A549 (cell line): ENCODE data around the gene KRTAP10-9. TPM values are rescaled to one million over a fixed set of nuclear protein-coding genes. Genes with fewer than 3 reads are reported as not detected.

ENCODE experiments used
- ATAC-seq, 2 experiments: fragments of 200-7000 bp in 1 of 2; fragments of >200 bp in 1 of 2; cut with Nextera tagmentation in 1 of 2; cut with Tn5 transposase in 1 of 2; 3 replicates each; pipeline versions ENCODE4 v1.8.0 to v1.9.1; 2018 to 2020; ENCODE audit warnings: mild to moderate bottlenecking in 1 of 2, moderate library complexity in 1 of 2
- CTCF ChIA-PET: fragments of 300-600 bp; sonication (Branson Sonifier 250); formaldehyde crosslinking; extraction: SDS; loops from one replicate; lab custom pipeline; 2021; ENCODE audit warnings: antibody characterized with exemption, inconsistent platforms; lab: Yijun Ruan, JAX
- POLR2A ChIA-PET: fragments of 350-600 bp; formaldehyde crosslinking; extraction: SDS; loops from one replicate; lab custom pipeline; 2021; ENCODE audit warnings: antibody characterized with exemption, inconsistent platforms; lab: Yijun Ruan, JAX
- DNase-seq, 2 experiments: peaks; one replicate each; pipeline versions ENCODE4 v3.0.0 to v3.0.0-alpha.2; 2011 to 2016; ENCODE audit warnings: low read depth in 1 of 2, low spot score in 1 of 2
- FAIRE-seq: peaks from 2 replicates; lab custom pipeline; 2011; peaks lifted over from hg19 to GRCh38; lab: Jason Lieb, UNC
- H3K27ac ChIP-seq, 2 experiments: fragments of >200 bp; sonication (Bioruptor Twin); formaldehyde crosslinking; 3 replicates each; pipeline ENCODE4 v1.5.1; 2016 to 2017
- H3K4me1 ChIP-seq: fragments of >200 bp; sonication (Bioruptor Twin); formaldehyde crosslinking; 3 replicates; pipeline ENCODE4 v1.6.1; 2016
- H3K4me2 ChIP-seq: fragments of >200 bp; sonication (Bioruptor Twin); formaldehyde crosslinking; 3 replicates; pipeline ENCODE4 v1.6.1; 2016
- H3K4me3 ChIP-seq: fragments of >200 bp; sonication (Bioruptor Twin); formaldehyde crosslinking; 3 replicates; pipeline ENCODE4 v1.5.1; 2016
- H3K9me3 ChIP-seq: fragments of >200 bp; sonication (Bioruptor Twin); formaldehyde crosslinking; 3 replicates; pipeline ENCODE4 v1.6.1; 2016
- BCL3 ChIP-seq: fragments of >200 bp; sonication (Bioruptor Twin); formaldehyde crosslinking; IDR thresholded peaks from 3 replicates; pipeline ENCODE4 v1.6.1; 2016
- CBX2 ChIP-seq: fragments of 200-600 bp; sonication (generic); IDR thresholded peaks from 2 replicates; pipeline ENCODE4 v1.6.1; 2016; ENCODE audit warnings: low read depth, mild to moderate bottlenecking, borderline replicate concordance
- CBX8 ChIP-seq: fragments of 200-600 bp; sonication (generic); IDR thresholded peaks from 2 replicates; pipeline ENCODE4 v1.6.1; 2016
- CEBPB ChIP-seq, 2 experiments: fragments of >200 bp in 1 of 2; sonication (Bioruptor Twin) in 1 of 2; formaldehyde crosslinking in 1 of 2; IDR thresholded peaks; 2 replicates each; pipeline ENCODE4 v1.6.1; 2012 to 2016
- CHD2 ChIP-seq: fragments of 150-350 bp; IDR thresholded peaks from 2 replicates; pipeline ENCODE4 v1.6.1; 2014; ENCODE audit warnings: low read length; ENCODE audit not compliant: partially characterized antibody
- CHD4 ChIP-seq: fragments of 200-600 bp; sonication (generic); IDR thresholded peaks from 2 replicates; pipeline ENCODE4 v1.6.1; 2016; ENCODE audit warnings: antibody characterized with exemption, mild to moderate bottlenecking, borderline replicate concordance
- EHF ChIP-seq: fragments of 250-450 bp; sonication (Bioruptor Pico); IDR thresholded peaks from 2 replicates; pipeline ENCODE4 v1.5.0; 2020; ENCODE audit warnings: mild to moderate bottlenecking
- ELK1 ChIP-seq: fragments of 150-350 bp; IDR thresholded peaks from 2 replicates; pipeline ENCODE4 v1.6.1; 2014; ENCODE audit warnings: low read depth, mild to moderate bottlenecking, low read length
- EP300 ChIP-seq, 2 experiments: fragments of >200 bp; sonication (Bioruptor Twin); formaldehyde crosslinking; IDR thresholded peaks; 2 replicates in 1 of 2; 3 replicates in 1 of 2; pipeline ENCODE4 v1.6.1; 2016 to 2017
- FOSB ChIP-seq: fragments of 250-450 bp; sonication (Bioruptor Pico); IDR thresholded peaks from 2 replicates; pipeline ENCODE4 v1.5.0; 2020; ENCODE audit warnings: mild to moderate bottlenecking, moderate library complexity
- FOSL2 ChIP-seq, 2 experiments: fragments of 450-650 bp in 1 of 2; fragments of >200 bp in 1 of 2; sonication (Bioruptor Twin) in 1 of 2; formaldehyde crosslinking; IDR thresholded peaks; 2 replicates each; pipeline versions ENCODE4 v1.5.0 to v1.6.1; 2016 to 2020; ENCODE audit warnings: mild to moderate bottlenecking in 1 of 2, moderate library complexity in 1 of 2
- FOXS1 ChIP-seq: fragments of 250-450 bp; sonication (Bioruptor Pico); IDR thresholded peaks from 2 replicates; pipeline ENCODE4 v1.5.0; 2020; ENCODE audit warnings: mild to moderate bottlenecking, moderate library complexity
- HEYL ChIP-seq: fragments of 250-450 bp; sonication (Bioruptor Pico); IDR thresholded peaks from 2 replicates; pipeline ENCODE4 v1.8.0; 2021; ENCODE audit warnings: mild to moderate bottlenecking, moderate library complexity
- HOXB13 ChIP-seq: fragments of 250-450 bp; sonication (Bioruptor Pico); IDR thresholded peaks from 2 replicates; pipeline ENCODE4 v1.5.0; 2020; ENCODE audit warnings: low read depth, mild to moderate bottlenecking, moderate library complexity
- MAFK ChIP-seq: fragments of 450-650 bp; IDR thresholded peaks from 2 replicates; pipeline ENCODE4 v1.6.1; 2014; ENCODE audit not compliant: partially characterized antibody
- MAZ ChIP-seq: fragments of 150-350 bp; IDR thresholded peaks from 2 replicates; pipeline ENCODE4 v1.6.1; 2014; ENCODE audit warnings: antibody characterized with exemption, low read depth, low read length, borderline replicate concordance
- PBX3 ChIP-seq: IDR thresholded peaks from 2 replicates; pipeline ENCODE4 v1.6.1; 2012
- RARB ChIP-seq: fragments of 250-450 bp; sonication (Bioruptor Pico); IDR thresholded peaks from 2 replicates; pipeline ENCODE4 v1.8.0; 2021; ENCODE audit warnings: mild to moderate bottlenecking, moderate library complexity
- ZC3H11A ChIP-seq: fragments of 450-650 bp; IDR thresholded peaks from 2 replicates; pipeline ENCODE4 v1.6.1; 2014; ENCODE audit warnings: antibody characterized with exemption, mild to moderate bottlenecking
- ZFP36 ChIP-seq: fragments of 450-650 bp; IDR thresholded peaks from 2 replicates; pipeline ENCODE4 v1.6.1; 2014; ENCODE audit warnings: borderline replicate concordance; ENCODE audit not compliant: partially characterized antibody
- ZNF302 ChIP-seq: fragments of 250-450 bp; sonication (Bioruptor Pico); IDR thresholded peaks from 2 replicates; pipeline ENCODE4 v1.9.0; 2021; ENCODE audit warnings: inconsistent platforms, mild to moderate bottlenecking, moderate library complexity
- ZSCAN20 ChIP-seq: fragments of 250-450 bp; sonication (Bioruptor Pico); IDR thresholded peaks from 2 replicates; pipeline ENCODE4 v1.8.0; 2022; ENCODE audit warnings: mild to moderate bottlenecking, moderate library complexity
- WGBS: methylation state at CpG from one replicate; pipeline ENCODE4 v1.1.6; 2017; ENCODE audit errors: missing lambda C conversion rate; 5-methylcytosine and 5-hydroxymethylcytosine counted together
- polyA plus RNA-seq, 4 experiments: library from polyadenylated mRNA; depleted of rRNA in 3 of 4; stranded (reverse); fragments of >200 nt; fragmentation: RNase III in 1 of 4; extraction: RNeasy Plus Mini Kit Qiagen cat#74134 plus additional on column Dnase treatment in 1 of 4; gene quantifications; 2 replicates in 3 of 4; 3 replicates in 1 of 4; pipeline ENCODE4 v1.2.3, GENCODE V29; 2011 to 2017
- TF ChIP-seq, protein P1 (sequence below): IDR thresholded peaks from 2 replicates; pipeline ENCODE4 v1.6.1; 2012
- TF ChIP-seq, protein P2 (sequence below): fragments of 200-600 bp; sonication (generic); IDR thresholded peaks from 2 replicates; pipeline ENCODE4 v1.6.1; 2016; ENCODE audit warnings: antibody characterized with exemption, mild to moderate bottlenecking, moderate library complexity
- TF ChIP-seq, protein P3 (sequence below): fragments of >200 bp; sonication (Bioruptor Twin); formaldehyde crosslinking; IDR thresholded peaks from 3 replicates; pipeline ENCODE4 v1.5.1; 2016

KRTAP10-9 gene
- polyA plus RNA-seq, 2 of the 4 experiments (the other 2 are of a cell fraction): not detected

DNA sequence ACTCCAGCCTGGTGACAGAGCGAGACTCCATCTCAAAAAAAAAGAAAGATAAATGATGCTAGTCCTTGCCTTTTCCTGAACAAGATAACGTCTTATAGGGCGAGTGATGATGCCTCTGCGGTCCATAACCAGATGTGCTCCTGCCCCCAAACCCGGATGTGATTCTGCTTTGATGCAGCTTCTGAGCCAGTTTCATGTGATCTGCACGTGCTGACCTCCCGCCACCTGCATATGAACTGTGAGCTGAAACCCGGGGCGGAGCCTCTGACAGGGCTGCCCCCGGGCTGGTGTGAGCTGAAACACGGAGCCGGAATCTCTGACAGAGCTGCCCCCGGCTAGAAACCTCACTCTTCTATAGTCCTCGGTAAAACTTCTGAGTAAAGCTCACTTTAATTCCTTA lies 26.2 kb downstream of the KRTAP10-9 start:
- WGBS: 55% methylated on average over 14 of the region's 14 CpGs
- H3K4me1 ChIP-seq: no peaks in the 10 kb centered on the region
- no peak overlapping the region for H3K4me2 ChIP-seq
- FAIRE-seq (no peak), ATAC-seq (no peak), DNase-seq (no peak)
- POLR2A ChIA-PET: no interaction called here
- H3K27ac ChIP-seq: no peak overlapping the region
- no peak overlapping the region for H3K4me3 ChIP-seq
- no peak for TF ChIP-seq MAFK
- no peak for TF ChIP-seq HEYL (CRISPR knock-in tag)
- no peak for TF ChIP-seq RARB (CRISPR knock-in tag)
- TF ChIP-seq ELK1: no peak
- no peak for TF ChIP-seq EHF (CRISPR knock-in tag)
- no peak for TF ChIP-seq ZNF302
- TF ChIP-seq ZFP36: no peak
- TF ChIP-seq EP300 (IDR thresholded peaks at IDR 0.05): no peak
- TF ChIP-seq CHD4: no peak
- TF ChIP-seq CBX8: no peak
- no peak for TF ChIP-seq CBX2
- no peak for TF ChIP-seq CHD2
- TF ChIP-seq FOSL2 (IDR thresholded peaks at IDR 0.05): no peak
- TF ChIP-seq FOSL2 (CRISPR knock-in tag; IDR thresholded peaks at IDR 0.05): no peak
- TF ChIP-seq, protein P1, sequence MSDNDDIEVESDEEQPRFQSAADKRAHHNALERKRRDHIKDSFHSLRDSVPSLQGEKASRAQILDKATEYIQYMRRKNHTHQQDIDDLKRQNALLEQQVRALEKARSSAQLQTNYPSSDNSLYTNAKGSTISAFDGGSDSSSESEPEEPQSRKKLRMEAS: no peak
- TF ChIP-seq ZC3H11A: no peak
- TF ChIP-seq FOXS1 (CRISPR knock-in tag): no peak
- no peak for TF ChIP-seq MAZ
- TF ChIP-seq PBX3: no peak
- no peaks in the 10 kb centered on the region for H3K9me3 ChIP-seq
- CTCF ChIA-PET: no interaction called here

- DNase-seq: no peak
- 64% methylated on average over 12 of the region's 17 CpGs for WGBS
- Histone ChIP-seq H3K4me2 (no peak overlapping the region), H3K4me3 (no peak overlapping the region), H3K4me1 (no peaks in the 10 kb centered on the region), H3K27ac (no peak overlapping the region), H3K9me3 (no peaks in the 10 kb centered on the region)
- no peak for ATAC-seq
- no peak for FAIRE-seq
- ChIA-PET CTCF (no interaction called here), POLR2A (no interaction called here)
- TF ChIP-seq, protein P2, sequence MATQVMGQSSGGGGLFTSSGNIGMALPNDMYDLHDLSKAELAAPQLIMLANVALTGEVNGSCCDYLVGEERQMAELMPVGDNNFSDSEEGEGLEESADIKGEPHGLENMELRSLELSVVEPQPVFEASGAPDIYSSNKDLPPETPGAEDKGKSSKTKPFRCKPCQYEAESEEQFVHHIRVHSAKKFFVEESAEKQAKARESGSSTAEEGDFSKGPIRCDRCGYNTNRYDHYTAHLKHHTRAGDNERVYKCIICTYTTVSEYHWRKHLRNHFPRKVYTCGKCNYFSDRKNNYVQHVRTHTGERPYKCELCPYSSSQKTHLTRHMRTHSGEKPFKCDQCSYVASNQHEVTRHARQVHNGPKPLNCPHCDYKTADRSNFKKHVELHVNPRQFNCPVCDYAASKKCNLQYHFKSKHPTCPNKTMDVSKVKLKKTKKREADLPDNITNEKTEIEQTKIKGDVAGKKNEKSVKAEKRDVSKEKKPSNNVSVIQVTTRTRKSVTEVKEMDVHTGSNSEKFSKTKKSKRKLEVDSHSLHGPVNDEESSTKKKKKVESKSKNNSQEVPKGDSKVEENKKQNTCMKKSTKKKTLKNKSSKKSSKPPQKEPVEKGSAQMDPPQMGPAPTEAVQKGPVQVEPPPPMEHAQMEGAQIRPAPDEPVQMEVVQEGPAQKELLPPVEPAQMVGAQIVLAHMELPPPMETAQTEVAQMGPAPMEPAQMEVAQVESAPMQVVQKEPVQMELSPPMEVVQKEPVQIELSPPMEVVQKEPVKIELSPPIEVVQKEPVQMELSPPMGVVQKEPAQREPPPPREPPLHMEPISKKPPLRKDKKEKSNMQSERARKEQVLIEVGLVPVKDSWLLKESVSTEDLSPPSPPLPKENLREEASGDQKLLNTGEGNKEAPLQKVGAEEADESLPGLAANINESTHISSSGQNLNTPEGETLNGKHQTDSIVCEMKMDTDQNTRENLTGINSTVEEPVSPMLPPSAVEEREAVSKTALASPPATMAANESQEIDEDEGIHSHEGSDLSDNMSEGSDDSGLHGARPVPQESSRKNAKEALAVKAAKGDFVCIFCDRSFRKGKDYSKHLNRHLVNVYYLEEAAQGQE: no peak
- TF ChIP-seq FOXS1 (CRISPR knock-in tag) (no peak), CEBPB (IDR thresholded peaks at IDR 0.05) (no peak), FOSB (CRISPR knock-in tag) (no peak), RARB (CRISPR knock-in tag) (no peak), HOXB13 (CRISPR knock-in tag) (no peak), ZSCAN20 (CRISPR knock-in tag) (no peak), BCL3 (no peak), CBX2 (no peak), ELK1 (no peak)
- TF ChIP-seq, protein P3, sequence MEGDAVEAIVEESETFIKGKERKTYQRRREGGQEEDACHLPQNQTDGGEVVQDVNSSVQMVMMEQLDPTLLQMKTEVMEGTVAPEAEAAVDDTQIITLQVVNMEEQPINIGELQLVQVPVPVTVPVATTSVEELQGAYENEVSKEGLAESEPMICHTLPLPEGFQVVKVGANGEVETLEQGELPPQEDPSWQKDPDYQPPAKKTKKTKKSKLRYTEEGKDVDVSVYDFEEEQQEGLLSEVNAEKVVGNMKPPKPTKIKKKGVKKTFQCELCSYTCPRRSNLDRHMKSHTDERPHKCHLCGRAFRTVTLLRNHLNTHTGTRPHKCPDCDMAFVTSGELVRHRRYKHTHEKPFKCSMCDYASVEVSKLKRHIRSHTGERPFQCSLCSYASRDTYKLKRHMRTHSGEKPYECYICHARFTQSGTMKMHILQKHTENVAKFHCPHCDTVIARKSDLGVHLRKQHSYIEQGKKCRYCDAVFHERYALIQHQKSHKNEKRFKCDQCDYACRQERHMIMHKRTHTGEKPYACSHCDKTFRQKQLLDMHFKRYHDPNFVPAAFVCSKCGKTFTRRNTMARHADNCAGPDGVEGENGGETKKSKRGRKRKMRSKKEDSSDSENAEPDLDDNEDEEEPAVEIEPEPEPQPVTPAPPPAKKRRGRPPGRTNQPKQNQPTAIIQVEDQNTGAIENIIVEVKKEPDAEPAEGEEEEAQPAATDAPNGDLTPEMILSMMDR: no peak
Observed at GRCh38 chr21:44653656-44654575, 27.0 kb downstream of the KRTAP10-9 start.
